Right lobe of liver (tissue), 4 donors: ENCODE data around the gene REEP5.

ENCODE experiments used
- CTCF ChIP-seq, 4 donors: fragments of 200-600 bp in 3 of 4; fragments of 450-650 bp in 1 of 4; IDR thresholded peaks; one replicate each; pipeline versions ENCODE4 v1.5.1 to v1.8.0; 2016 to 2022; ENCODE audit warnings: antibody characterized with exemption in 4 of 4, mild to moderate bottlenecking in 2 of 4
- POLR2A ChIP-seq: fragments of 450-650 bp; IDR thresholded peaks from one replicate; pipeline ENCODE4 v1.6.1; 2017; ENCODE audit warnings: antibody characterized with exemption, mild to moderate bottlenecking
- donor health status: DM: no; HTN: no; CAD: no.
- donor health status: DM: no; HTN: no; CAD: no.
- donor health status: DM: no; HTN: yes; CAD: no.

- TF ChIP-seq CTCF (IDR thresholded peaks at IDR 0.05) = no peak
- TF ChIP-seq POLR2A = no peak
Measured at GRCh38 chr5:112956606-112957005, 34.6 kb upstream of the REEP5 start.
